Ammon's horn (tissue), 1 donor: ENCODE results near the gene MRPS25.

Source experiments
- DNase-seq: peaks from one replicate; pipeline ENCODE4 v3.0.0-alpha.2; 2016; ENCODE audit warnings: low spot score

The MRPS25 gene

DNA sequence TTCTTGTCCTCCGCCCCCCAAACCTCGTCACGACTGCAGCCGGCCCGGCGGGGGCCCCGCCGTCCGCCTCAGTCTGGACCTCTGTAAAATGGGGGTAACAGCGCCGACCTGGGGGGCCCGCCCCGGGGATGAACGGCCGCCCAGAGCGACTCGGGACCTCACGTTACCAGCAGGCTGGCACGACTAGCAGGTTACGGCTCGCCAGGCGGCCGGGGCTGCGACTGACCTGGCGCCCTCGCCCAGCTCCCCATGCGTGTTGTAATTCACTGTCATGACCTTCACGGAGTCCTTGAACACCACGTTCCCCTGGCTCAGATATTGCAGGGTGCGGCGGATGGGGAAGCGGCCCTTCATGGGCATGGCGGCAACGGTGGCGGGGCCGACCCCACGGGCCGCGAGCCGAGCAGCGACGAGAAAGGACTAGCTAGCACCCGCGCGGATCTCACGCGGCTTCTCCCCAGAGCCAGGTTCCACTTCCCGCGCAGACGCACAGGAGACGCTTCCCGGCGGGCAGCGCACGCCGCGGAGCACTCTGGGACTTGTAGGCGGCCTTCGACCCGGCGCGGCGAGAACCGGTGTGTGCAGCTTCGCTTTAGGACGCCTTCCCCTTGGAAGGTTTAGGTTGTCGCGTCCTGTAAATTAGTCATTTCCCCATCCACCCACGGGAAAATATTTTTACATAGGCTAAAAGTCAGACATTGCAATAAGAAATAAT lies at the start of gene MRPS25:
MRPS25 (minus strand) TSS at position 481 of the 715 bp plus-strand sequence; CDS start at position 360, 121 bp downstream.
- peak; percentile 91 for DNase-seq

DNA sequence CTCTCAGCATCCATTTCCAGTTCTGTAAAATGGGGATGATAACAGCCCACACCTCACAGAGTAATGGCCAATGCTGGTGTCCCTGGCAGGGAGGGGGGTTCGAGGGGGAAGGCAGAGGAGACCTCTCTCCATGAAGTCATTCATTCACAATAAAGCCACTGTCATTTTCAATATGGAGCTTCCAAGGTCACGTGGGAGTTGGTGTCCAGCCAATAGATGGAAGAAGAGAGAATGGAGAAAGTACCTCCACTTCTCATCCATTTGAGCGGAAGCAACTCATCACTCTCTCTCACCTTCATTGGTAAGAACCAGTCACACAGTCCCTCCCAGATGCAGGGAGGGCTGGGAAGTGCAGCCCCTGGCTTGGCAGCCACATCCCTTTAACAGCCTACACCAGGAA lies 48.8 kb upstream of the MRPS25 start:
- no peak for DNase-seq

DNA sequence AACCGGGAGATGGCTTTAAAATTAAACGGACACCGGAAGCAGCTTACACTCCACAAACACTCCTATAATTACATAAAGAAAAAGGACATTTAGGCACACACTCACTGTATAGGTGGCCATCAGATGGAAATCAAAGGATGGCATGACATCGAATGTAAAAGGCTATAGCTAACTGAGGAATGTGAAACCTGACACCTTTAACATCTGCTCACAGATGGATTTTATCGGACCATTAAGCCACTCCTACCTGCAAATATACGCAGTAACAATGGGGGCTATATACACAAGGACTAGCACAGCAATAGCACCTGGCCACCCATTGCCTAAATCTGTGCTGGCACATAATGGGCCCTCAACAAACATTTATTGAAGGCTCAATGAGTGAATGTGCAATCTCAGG lies 48.4 kb upstream of the MRPS25 start:
- no peak for DNase-seq

DNA sequence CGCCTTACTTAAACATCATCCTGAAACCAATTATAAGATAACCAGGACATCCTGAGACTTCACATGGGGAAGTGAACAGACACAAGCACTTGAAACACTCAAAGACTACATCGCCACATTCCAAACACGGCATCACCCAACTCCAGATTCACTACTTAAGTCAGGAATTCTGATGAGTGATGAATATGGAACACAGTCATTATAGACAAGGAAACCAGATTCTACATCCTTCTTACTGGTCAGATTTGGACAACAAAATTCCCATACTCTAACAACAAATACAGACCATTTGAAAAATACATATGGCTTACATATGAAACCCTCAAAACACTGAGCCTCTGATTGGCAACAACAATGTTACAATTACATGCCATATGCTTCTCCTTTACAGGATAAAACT lies 46.9 kb upstream of the MRPS25 start:
- no peak for DNase-seq

- DNase-seq = no peak
Measured at GRCh38 chr3:15110206-15110605, 45.1 kb upstream of the MRPS25 start.

DNA sequence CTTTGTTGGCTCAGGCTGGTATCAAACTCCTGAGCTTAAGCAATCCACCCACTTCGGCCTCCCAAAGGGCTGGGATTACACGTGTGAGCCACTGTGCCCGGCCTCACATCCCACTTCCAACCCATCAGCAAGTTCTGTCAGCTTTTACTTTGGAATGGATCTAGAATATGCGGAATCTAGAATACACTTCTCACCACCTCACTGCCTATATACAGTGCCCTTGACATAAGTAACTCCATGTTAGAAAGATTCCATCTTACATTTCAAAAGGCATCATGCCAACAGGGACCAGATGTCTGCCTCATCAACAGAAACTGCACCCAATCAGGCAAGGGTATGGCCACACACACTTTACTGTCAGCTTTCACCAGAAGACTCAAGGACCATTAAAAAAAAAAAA lies 43.8 kb upstream of the MRPS25 start:
- no peak for DNase-seq

DNA sequence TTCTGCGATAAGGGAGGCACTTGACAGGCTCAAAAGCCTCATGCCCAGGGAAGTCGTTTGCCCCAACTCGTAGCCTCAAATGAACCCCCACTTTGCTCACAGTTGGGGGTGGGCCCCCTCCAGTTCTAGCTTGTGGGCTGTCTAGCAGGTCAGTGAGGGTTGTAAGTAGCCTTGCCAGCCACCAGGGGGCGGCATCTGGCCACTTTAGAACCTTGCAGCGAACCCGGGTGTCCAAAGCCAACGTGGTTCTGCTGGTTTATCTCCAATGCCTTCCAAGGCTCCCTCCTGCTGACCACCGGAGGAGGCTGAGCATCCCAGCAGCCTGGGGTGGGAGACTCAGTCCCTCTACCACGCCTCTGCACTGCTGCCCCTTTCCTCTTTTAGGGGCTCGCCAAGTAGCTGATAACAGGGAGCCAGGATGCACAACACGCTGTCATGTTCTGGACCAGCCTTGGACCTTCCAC lies 43.0 kb upstream of the MRPS25 start:
- peak; percentile 89 for DNase-seq

DNA sequence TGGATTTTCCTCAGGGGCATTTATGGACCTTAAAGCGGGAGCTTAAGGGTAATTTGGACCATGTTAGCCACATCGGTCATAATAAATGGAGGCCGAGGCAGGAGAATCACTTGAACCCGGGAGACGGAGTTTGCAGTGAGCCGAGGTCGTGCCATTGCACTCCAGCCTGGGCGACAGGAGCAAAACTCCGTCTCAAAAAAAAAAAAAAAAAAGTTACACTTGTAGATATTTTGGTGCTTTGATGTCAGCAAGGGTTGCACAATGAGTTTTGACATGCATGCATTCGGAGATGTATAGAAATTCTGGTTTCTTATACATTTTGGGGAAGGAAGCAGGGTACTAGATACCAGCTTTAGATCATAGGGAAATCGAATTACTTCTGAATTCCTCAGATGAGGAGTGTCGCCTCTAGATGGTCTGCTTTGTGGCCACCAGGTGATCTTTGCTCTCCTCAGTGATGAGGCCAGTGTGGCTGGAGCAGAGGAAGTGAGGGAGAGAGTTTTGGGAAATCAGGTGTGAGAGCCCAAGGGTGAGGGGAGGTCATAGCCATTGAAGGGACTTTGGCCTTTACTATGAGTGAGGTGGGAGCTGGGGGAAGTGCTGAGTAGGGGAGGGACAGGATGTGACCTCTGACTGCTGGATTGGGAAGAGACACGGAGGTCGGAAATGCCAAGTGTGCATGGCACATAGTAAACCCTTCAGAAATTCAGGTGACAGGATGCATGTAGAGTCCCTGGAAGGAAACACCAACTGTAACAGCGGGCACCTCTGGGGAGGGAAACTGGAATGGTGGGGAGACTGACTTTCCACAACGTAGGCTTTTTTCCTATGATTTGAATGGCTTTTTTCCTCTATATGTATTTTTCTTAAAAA lies 42.2 kb upstream of the MRPS25 start:
- DNase-seq = no peak

DNA sequence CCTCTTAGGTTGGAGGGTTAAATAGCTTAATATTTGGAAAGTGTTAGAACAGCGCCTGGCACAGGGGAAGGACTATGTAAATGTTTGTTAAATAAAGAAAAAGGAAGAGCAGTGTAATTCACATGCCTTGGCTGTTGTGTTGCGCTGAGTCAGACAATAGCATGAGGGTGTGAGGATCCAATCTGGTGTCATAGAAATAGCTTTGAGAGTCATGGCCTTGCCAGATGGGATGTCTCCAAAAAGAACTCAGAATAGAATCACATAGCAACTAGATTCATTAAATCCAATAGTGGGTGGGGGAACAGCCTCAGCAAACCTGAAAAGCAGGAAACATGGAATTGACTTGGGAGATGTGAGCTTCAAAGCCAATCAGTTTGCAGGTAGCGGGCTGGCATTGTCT lies 37.7 kb upstream of the MRPS25 start:
- DNase-seq = peak; percentile 79

DNA sequence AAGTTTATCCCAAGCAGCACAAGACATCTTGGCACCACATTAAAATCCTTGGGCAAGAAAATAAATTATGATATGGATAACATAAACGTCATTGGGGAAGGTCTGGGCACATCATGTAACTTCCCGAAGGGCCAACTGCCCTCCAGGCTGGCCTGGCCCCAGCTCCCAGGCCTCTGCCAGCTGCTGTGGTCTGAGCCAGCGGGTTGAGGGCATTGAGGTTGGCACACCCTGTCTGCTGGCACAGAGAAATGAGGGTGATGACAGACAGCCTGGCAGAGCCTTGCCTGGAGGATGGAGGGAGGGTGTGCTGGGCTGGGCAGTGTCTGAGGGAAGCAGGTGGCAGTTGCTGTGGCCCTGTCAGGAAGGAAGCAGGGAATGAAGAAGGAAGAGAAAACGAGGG lies 37.1 kb upstream of the MRPS25 start:
- DNase-seq = peak; percentile 85

DNA sequence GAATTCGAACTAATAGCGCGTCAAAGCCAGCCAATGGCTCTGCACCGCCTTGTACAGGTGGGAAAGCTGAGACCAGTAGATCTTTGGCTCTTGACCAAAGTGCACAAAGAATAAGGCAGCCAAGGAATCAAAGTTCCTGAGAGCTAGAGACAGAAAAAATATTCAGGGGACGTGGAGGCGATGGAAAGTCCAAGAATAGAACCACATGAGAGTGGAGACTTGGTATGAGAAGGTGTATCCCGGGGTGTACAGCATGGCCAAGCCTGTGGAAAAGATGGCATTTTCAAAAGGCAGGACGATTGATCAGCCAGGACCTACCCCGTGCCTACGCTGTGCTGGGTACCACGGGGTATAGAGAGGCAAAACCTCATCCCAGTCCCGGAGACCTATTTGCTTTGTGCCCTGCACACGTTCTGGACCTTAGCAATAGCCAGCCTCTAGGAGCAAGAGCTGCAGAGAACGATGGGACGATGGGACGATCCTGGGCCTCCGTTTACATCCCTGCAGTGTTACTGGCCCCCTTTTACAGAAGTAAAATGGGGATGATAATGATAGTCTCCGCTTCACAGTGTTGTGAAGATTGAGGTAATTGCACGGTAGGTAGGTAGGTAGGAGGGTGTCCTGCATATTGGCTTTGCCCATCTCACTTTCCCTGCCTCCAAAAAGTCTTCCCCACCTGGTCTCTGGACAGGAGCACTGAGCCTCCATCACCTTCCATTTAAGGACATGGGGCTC lies 34.4 kb upstream of the MRPS25 start:
- DNase-seq = no peak

DNA sequence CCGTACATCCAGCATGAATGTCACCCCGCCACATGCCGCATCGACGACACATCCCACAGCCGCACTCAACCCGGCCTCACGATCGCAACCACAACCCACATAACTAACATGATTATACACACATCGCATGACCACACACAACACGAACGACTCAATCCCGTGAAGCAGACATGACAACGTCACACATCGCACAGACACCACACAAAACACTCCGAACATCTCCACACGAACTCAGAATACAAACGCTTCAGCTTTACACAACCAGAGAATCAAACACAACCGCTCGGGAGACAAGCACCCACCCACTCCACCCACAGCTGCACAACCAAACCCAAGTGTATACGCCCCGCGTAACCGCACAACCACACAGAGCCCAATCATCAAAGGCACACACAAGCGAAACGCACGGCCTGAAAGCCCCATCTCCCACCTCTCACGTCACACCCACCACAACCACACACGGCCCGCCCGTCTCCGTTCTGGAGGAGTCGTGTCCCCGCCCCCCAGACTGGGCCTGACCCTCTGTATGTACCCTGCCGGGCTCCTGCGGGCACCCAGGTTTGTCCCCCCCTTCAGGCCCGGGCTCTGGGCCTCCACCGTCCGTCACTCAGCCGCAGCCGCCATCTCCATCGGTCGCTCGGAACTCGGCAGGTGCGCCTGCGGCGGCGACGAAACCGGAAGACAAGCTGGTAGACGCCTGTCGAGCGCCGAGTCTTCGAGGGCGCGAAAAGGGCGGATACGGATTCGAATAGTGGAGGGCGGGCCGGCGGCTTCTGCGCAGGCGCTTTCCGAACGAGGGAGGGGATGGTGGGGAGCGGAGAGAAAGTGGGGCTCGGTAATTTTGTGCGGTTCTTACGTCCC lies 33.6 kb upstream of the MRPS25 start, which contains the start of gene RBSN:
RBSN (minus strand) TSS at position 646 of the 861 bp plus-strand sequence. CDS start 3,028 bp downstream, outside the sequence.
- DNase-seq = peak; percentile 97

DNA sequence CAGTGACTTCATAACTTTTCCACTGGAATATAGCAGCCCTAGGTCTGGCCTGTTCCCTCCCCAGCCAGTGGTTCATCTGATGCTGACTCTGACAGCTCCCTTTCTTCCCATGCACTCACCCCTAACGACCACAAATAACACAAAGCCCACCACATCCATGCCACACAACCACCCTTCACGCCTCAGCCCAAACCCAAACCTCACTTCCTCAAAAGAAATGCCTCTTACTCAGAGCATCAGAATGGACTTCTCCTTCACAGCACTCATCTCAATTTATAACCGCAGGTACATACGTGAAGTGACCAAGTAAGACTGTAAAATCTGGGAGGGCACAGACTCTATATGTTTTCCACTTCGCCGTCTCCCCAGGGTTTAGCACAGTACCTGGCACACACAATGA lies 32.8 kb upstream of the MRPS25 start:
- DNase-seq = no peak

DNA sequence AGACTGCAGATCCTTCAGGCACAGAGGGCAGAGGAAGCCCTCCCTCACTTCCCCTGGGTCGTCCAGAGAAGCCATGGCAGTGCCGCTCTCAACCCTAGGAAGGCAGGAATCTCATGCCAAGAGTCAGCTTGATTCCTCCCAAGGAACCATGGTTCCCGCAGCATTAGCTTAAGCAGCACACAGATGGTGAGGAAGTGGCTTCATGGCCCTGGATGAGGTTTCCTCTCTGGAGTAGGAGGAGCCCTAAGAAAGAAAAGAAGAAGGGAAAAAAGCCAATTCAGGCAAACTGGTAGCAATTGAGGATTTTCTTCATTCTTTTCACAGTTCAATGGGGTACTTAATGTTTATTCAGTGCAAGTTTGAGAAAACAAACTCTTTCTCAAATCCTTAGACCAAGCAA lies 30.9 kb upstream of the MRPS25 start:
- DNase-seq = peak; percentile 58

- DNase-seq = no peak
Measured at GRCh38 chr3:15094187-15094875, 29.2 kb upstream of the MRPS25 start.

GRCh38 chr3:15092686-15093085 lies 27.6 kb upstream of the MRPS25 start:
- no peak for DNase-seq

GRCh38 chr3:15091575-15091974 lies 26.5 kb upstream of the MRPS25 start:
- DNase-seq = no peak

DNA sequence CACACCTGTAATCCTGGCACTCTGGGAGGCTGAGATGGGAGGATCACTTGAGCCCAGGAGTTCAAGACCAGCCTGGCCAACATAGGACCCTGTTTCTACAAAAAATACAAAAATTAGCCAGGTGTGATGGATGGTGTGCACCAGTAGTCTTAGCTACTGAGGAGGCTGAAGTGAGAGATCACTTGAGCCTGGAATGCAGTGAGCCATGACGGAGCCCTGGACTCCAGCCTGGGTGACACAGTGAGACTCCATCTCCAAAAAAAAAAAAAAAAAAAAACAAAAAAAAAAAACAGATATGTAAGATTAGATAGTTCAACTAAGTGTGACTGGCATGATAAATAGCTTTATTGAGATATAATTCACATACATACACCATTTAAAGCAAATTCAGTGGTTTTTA lies 24.1 kb upstream of the MRPS25 start:
- no peak for DNase-seq

DNA sequence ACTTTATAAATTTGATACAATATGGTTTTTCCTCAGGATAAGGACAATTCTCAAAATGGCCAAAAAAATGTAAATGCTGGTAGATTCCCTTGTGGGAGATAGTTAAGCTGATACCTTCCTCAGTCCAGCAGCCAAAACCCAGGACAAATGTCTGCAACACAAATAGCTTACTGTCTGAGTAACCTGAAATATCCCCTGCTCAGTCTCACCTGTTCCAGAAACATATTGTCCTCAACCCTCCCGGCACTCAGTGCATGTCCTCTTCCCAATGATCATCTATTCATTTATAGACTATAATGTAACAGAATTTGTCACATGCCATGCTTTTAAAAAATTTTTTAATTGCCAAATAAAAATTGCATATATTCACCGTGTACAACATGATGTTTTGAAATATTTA lies 21.6 kb upstream of the MRPS25 start:
- DNase-seq = no peak

DNA sequence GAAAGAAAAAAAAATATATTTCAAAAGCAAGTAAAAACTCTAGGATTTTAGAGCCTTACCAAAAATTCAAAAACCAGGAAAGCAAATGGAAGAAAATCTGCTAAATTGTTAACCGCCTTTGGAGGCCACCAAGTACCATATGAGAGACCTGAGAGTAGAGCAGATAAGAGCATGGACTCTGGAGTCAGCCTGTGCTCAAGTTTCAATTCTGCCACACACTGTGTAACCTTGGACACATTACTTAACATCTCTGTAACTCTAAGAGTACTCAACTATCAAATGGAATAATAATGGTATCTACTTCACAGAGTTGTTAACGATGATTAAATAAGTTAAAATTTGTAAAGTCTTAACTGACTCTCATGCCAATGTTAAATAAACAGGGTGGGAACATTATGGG lies 21.1 kb upstream of the MRPS25 start:
- DNase-seq = no peak

DNA sequence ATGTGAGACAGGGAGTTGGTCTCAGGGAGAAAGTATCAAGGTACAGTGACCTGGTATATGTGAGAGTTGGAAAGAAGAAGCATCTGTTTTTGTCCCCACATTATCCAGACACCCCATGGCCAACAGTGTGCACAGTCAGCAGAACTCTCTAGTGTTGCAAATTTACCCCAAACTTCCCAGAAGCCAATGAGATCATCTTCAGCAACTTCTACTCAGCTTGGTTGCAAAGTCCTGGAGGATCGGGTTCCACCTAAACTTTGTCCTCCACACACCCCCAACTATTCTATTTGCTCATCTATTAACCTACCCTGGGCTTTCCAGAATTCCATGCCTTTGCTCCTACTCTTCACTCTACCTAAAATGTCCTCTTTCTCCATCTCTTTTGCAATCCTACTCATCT lies 18.1 kb upstream of the MRPS25 start:
- no peak for DNase-seq
